IMR-90 (cell line): Measurements from ENCODE around the gene PI16. TPM values are rescaled to one million over a fixed set of nuclear protein-coding genes. Genes with fewer than 3 reads are reported as not detected.

ENCODE experiments used
- ATAC-seq: fragments of 200-7000 bp; cut with Tn5 transposase; 2 replicates; pipeline ENCODE4 v1.9.1; 2020; ENCODE audit warnings: low read depth, mild to moderate bottlenecking, moderate library complexity
- BruUV-seq: library from RNA; stranded (reverse); fragments of 400-500 nt; replicated peaks from 2 replicates; lab custom pipeline; 2021; lab: Mats Ljungman, UMichigan
- CTCF ChIA-PET: fragments of 300-600 bp; formaldehyde crosslinking; extraction: SDS; loops from one replicate; lab custom pipeline; 2021; ENCODE audit warnings: antibody characterized with exemption; lab: Yijun Ruan, JAX
- POLR2A ChIA-PET: fragments of 300-600 bp; sonication (Branson Sonifier 250); formaldehyde crosslinking; loops from one replicate; lab custom pipeline; 2022; ENCODE audit warnings: antibody characterized with exemption; ENCODE audit not compliant: unreplicated experiment; lab: Charles Lee
- DNase-seq: peaks from one replicate; pipeline ENCODE4 v3.0.0; 2013
- H2AFZ ChIP-seq: replicated peaks from 2 replicates; pipeline ENCODE3; 2013; ENCODE audit warnings: low read length, mild to moderate bottlenecking; ENCODE audit not compliant: poor library complexity
- H2AK5ac ChIP-seq: 2 replicates; pipeline ENCODE4 v1.6.1; 2013; ENCODE audit warnings: low read depth, low read length, inconsistent platforms
- H2AK9ac ChIP-seq: replicated peaks from 2 replicates; pipeline ENCODE3; 2013; ENCODE audit warnings: mild to moderate bottlenecking, low read depth, low read length, moderate library complexity; ENCODE audit not compliant: poor library complexity
- H2BK120ac ChIP-seq: 2 replicates; pipeline ENCODE4 v1.6.1; 2013; ENCODE audit warnings: low read depth, low read length, inconsistent platforms
- H2BK15ac ChIP-seq: 3 replicates; pipeline ENCODE4 v1.6.1; 2013; ENCODE audit warnings: low read depth, low read length, inconsistent platforms
- H2BK20ac ChIP-seq: 2 replicates; pipeline ENCODE4 v1.6.1; 2013; ENCODE audit warnings: low read depth, mild to moderate bottlenecking, inconsistent platforms, low read length, moderate library complexity
- H2BK5ac ChIP-seq: 2 replicates; pipeline ENCODE4 v1.6.1; 2013; ENCODE audit warnings: mild to moderate bottlenecking, low read depth, low read length, inconsistent platforms; ENCODE audit not compliant: poor library complexity, severe bottlenecking
- H3K14ac ChIP-seq: replicated peaks from 2 replicates; pipeline ENCODE4 v1.6.1; 2013; ENCODE audit warnings: low read depth, low read length, inconsistent platforms
- H3K18ac ChIP-seq: 2 replicates; pipeline ENCODE4 v1.6.1; 2013; ENCODE audit warnings: low read depth, low read length, control low read depth
- H3K23ac ChIP-seq: 2 replicates; pipeline ENCODE4 v1.6.1; 2013; ENCODE audit warnings: low read depth, low read length, inconsistent platforms
- H3K27ac ChIP-seq: 2 replicates; pipeline ENCODE4 v1.5.1; 2013; ENCODE audit warnings: mild to moderate bottlenecking, control low read depth, low read length; ENCODE audit not compliant: insufficient read depth
- H3K27me3 ChIP-seq: 2 replicates; pipeline ENCODE4 v1.6.1; 2013; ENCODE audit warnings: low read length; ENCODE audit not compliant: control insufficient read depth, insufficient read depth
- H3K36me3 ChIP-seq: 2 replicates; pipeline ENCODE4 v1.6.1; 2013; ENCODE audit warnings: low read length, mixed read lengths; ENCODE audit not compliant: control insufficient read depth, insufficient read depth
- H3K4ac ChIP-seq: 2 replicates; pipeline ENCODE4 v1.6.1; 2013; ENCODE audit warnings: low read depth, low read length, inconsistent platforms
- H3K4me1 ChIP-seq: 2 replicates; pipeline ENCODE4 v1.6.1; 2013; ENCODE audit warnings: low read length, mixed read lengths; ENCODE audit not compliant: control insufficient read depth, insufficient read depth
- H3K4me2 ChIP-seq: 2 replicates; pipeline ENCODE4 v1.6.1; 2013; ENCODE audit warnings: low read depth, mild to moderate bottlenecking, control low read depth, low read length, moderate library complexity
- H3K4me3 ChIP-seq: 2 replicates; pipeline ENCODE4 v1.5.1; 2013; ENCODE audit warnings: low read depth, mild to moderate bottlenecking, control low read depth, low read length, moderate library complexity; ENCODE audit not compliant: insufficient read depth
- H3K56ac ChIP-seq: 2 replicates; pipeline ENCODE4 v1.6.1; 2013; ENCODE audit warnings: low read length, inconsistent platforms; ENCODE audit not compliant: insufficient read depth; ENCODE audit errors: extremely low read depth
- H3K79me1 ChIP-seq, 2 experiments: 2 replicates each; pipeline ENCODE4 v1.6.1; 2013; ENCODE audit warnings: low read length in 2 of 2, inconsistent platforms in 1 of 2, low read depth in 1 of 2
- H3K9ac ChIP-seq: 2 replicates; pipeline ENCODE4 v1.6.1; 2013; ENCODE audit warnings: low read depth, low read length, control low read depth
- H3K9me1 ChIP-seq: 2 replicates; pipeline ENCODE4 v1.6.1; 2013; ENCODE audit warnings: low read length, inconsistent platforms; ENCODE audit not compliant: insufficient read depth
- H3K9me3 ChIP-seq: 2 replicates; pipeline ENCODE4 v1.6.1; 2013; ENCODE audit warnings: low read length; ENCODE audit not compliant: control insufficient read depth, insufficient read depth
- H4K20me1 ChIP-seq: 2 replicates; pipeline ENCODE4 v1.6.1; 2013; ENCODE audit warnings: low read length, inconsistent platforms; ENCODE audit not compliant: insufficient read depth
- H4K5ac ChIP-seq: 2 replicates; pipeline ENCODE4 v1.6.1; 2013; ENCODE audit warnings: mild to moderate bottlenecking, low read depth, low read length, control low read depth
- H4K8ac ChIP-seq, 2 experiments: 2 replicates each; pipeline ENCODE4 v1.6.1; 2013; ENCODE audit warnings: low read depth in 2 of 2, low read length in 2 of 2, control low read depth in 1 of 2, inconsistent platforms in 1 of 2
- H4K91ac ChIP-seq: 2 replicates; pipeline ENCODE4 v1.6.1; 2013; ENCODE audit warnings: low read depth, low read length, inconsistent platforms; ENCODE audit not compliant: insufficient read depth
- CEBPB ChIP-seq: IDR thresholded peaks from 2 replicates; pipeline ENCODE4 v1.6.1; 2012; ENCODE audit warnings: low read depth, low read length, improper control_type of control experiment
- MXI1 ChIP-seq: IDR thresholded peaks from 2 replicates; pipeline ENCODE4 v1.6.1; 2012; ENCODE audit warnings: low read depth, mild to moderate bottlenecking, low read length, moderate library complexity, borderline replicate concordance
- NFE2L2 ChIP-seq: fragments of 150-350 bp; IDR thresholded peaks from 2 replicates; pipeline ENCODE4 v1.6.1; 2016; ENCODE audit warnings: low read depth, mild to moderate bottlenecking, low read length
- RAD21 ChIP-seq: IDR thresholded peaks from 2 replicates; pipeline ENCODE4 v1.6.1; 2012; ENCODE audit warnings: low read length, improper control_type of control experiment
- RCOR1 ChIP-seq: IDR thresholded peaks from 2 replicates; pipeline ENCODE4 v1.6.1; 2012; ENCODE audit warnings: mild to moderate bottlenecking, low read length, improper control_type of control experiment; ENCODE audit not compliant: insufficient replicate concordance
- WGBS, 2 experiments: methylation state at CpG; one replicate each; pipeline versions ENCODE4 v1.1.5 to v1.1.7; 2013; ENCODE audit warnings: missing lambda C conversion rate in 2 of 2; ENCODE audit not compliant: insufficient read length in 1 of 2; ENCODE audit errors: extremely low coverage in 2 of 2; 5-methylcytosine and 5-hydroxymethylcytosine counted together
- dilution Hi-C: fragments of 300-500 bp; cut with HindIII; formaldehyde crosslinking; loops from one replicate; pipeline ENCODE4 v1.14.3; 2018; ENCODE audit warnings: low sequenced_read_pairs; ENCODE audit not compliant: unreplicated experiment
- in situ Hi-C: fragments of 300-500 bp; cut with MboI; formaldehyde crosslinking; loops from 3 replicates; pipeline ENCODE4 v1.14.3; 2019; ENCODE audit warnings: low sequenced_read_pairs, inconsistent platforms, mixed read lengths
- intact Hi-C: fragments of 100-400 bp; cut with micrococcal nuclease; formaldehyde crosslinking; loops from 2 replicates; pipeline ENCODE4 v1.10.0; 2022
- polyA plus RNA-seq, 3 experiments: library from polyadenylated mRNA; depleted of rRNA; stranded (reverse); fragments of >200 nt; gene quantifications; 2 replicates each; pipeline ENCODE4 v1.2.3, GENCODE V29; 2012; ENCODE audit warnings: low replicate concordance in 1 of 3
- total RNA-seq: library from RNA; depleted of rRNA; stranded (reverse); fragments of >200 nt; gene quantifications from 2 replicates; pipeline ENCODE4 v1.2.3, GENCODE V29; 2012

The PI16 gene
- total and polyA plus RNA-seq, 2 of the 4 experiments (the other 2 are of a cell fraction), result 0.21 TPM; not detected in 1

DNA sequence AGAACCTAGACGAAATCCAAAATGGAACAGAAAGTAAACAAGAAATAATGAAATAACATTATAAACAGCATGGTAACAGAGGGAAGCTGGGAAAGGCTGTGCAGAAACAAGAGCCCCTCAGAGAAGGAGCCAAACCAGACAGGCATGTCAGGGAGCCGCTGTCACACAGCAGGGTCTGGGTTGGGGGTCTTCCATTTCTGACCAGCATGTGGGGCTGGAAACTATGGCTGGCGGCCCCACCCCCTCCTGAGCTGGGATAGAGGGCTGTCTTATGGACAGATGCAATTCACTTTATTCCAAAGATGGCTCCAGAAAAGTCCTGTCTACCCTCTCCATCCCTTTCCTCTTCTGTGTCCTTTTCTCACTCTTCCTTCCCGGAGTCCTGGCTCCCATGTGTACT is 41.5 kb upstream of the PI16 start:
- no TSS peak for BruUV-seq
- Histone ChIP-seq H2BK15ac (peak overlapping the region; percentile 35; the same call in 1 of the 3 replicates), H3K27ac (peak overlapping the region; percentile 56; the same call in 1 of the 2 replicates), H2BK20ac (peak overlapping the region; percentile 24; the same call in 1 of the 2 replicates), H3K9ac (no peak overlapping the region), H3K18ac (peak overlapping the region; percentile 67), H3K4ac (peak overlapping the region; percentile 68), H3K4me2 (peak overlapping the region; percentile 20), H3K36me3 (peaks cover 18% of the 10 kb centered on the region), H3K4me3 (no peak overlapping the region), H4K91ac (peak overlapping the region; percentile 54), H4K20me1 (peaks cover 21% of the 10 kb centered on the region), H4K8ac (0 out of 4 replicates have a peak overlapping the region, but pooled peaks of 1 of the 2 experiments have one; percentile 3), H2BK5ac (peak overlapping the region; percentile 68), H2BK120ac (peak overlapping the region; percentile 27; the same call in 1 of the 2 replicates), H3K79me1 (peaks cover 4 to 17% of the 10 kb centered on the region in 2 experiments; a peak in 3 of 4 replicates), H4K5ac (peak overlapping the region; percentile 45; the same call in 1 of the 2 replicates), H3K9me3 (no peaks in the 10 kb centered on the region), H3K23ac (0 out of 2 replicates have a peak overlapping the region, but pooled peaks have one; percentile 41), H3K4me1 (peaks cover 19% of the 10 kb centered on the region), H3K14ac (peak overlapping the region; percentile 68; the same call in 1 of the 2 replicates), H2AFZ (no peak overlapping the region), H2AK5ac (peak overlapping the region; percentile 86), H2AK9ac (no peak overlapping the region), H3K27me3 (no peaks in the 10 kb centered on the region), H3K56ac (no peak overlapping the region), H3K9me1 (peaks cover 14% of the 10 kb centered on the region)
- DNase-seq (no peak), ATAC-seq (peak; percentile 13; the same call in 1 of the 2 replicates)
- POLR2A ChIA-PET, result no interaction called here
- CTCF ChIA-PET, result interaction anchor here (1.2 to 1.7 kb wide), 3 partner anchors 9 to 105 kb away, joined by 3 to 19 read pairs (median 6); no protein-coding TSS in a partner anchor
- WGBS, 2 experiments, result no CpG with 5 or more reads among the region's 4 CpGs
- in situ Hi-C loops, result no loop called here
- no peak for TF ChIP-seq CEBPB
- TF ChIP-seq RCOR1, result no peak
- TF ChIP-seq NFE2L2, result no peak
- TF ChIP-seq MXI1, result no peak
- TF ChIP-seq RAD21, result no peak
- intact Hi-C loops, result no loop called here
- dilution Hi-C loops, result no loop called here
